DOHH2 (cell line): Measurements from ENCODE around the gene RFTN2.

Experiments used
- CTCF ChIP-seq: fragments of 200-600 bp; sonication (generic); IDR thresholded peaks from one replicate; pipeline ENCODE4 v1.5.1; 2014; ENCODE audit warnings: antibody characterized with exemption, mild to moderate bottlenecking, low read depth, low read length; ENCODE audit not compliant: poor library complexity, severe bottlenecking
- EZH2phosphoT487 ChIP-seq: fragments of 200-600 bp; sonication (generic); IDR thresholded peaks from 2 replicates; pipeline ENCODE4 v1.6.1; 2017; ENCODE audit warnings: borderline replicate concordance, mild to moderate bottlenecking, antibody characterized with exemption, low read length, moderate library complexity, mixed read lengths

- no peak for TF ChIP-seq CTCF
- no peak for TF ChIP-seq EZH2phosphoT487
Observed at GRCh38 chr2:197673106-197673505, 2.3 kb downstream of the RFTN2 start.
